Measurements from ENCODE around the gene KCTD5.
"Not testable (repeated sequence)": the region's sequence is repeated elsewhere in the genome, so short reads cannot be mapped to it uniquely, and the experiment has no call there.

The KCTD5 gene

GRCh38 chr16:2692251-2692947, 10.1 kb downstream of the KCTD5 start:
- no peak for FAIRE-seq
- no peak for DNase-seq (ENCODE audit: extremely low spot score, insufficient read length, low read depth)

- no peak for DNase-seq (ENCODE audit: extremely low spot score, insufficient read length, low read depth)
- FAIRE-seq = no peak
These were observed 10.8 kb downstream of the KCTD5 start for GRCh38 chr16:2692948-2693651.

GRCh38 chr16:2696601-2697250, 14.4 kb downstream of the KCTD5 start:
- DNase-seq (ENCODE audit: extremely low spot score, insufficient read length, low read depth); FAIRE-seq: not testable (repeated sequence)

- DNase-seq (ENCODE audit: extremely low spot score, insufficient read length, low read depth) (no peak), FAIRE-seq (no peak)
These were observed 15.2 kb downstream of the KCTD5 start for GRCh38 chr16:2697401-2697948.

- FAIRE-seq (no peak), DNase-seq (ENCODE audit: extremely low spot score, insufficient read length, low read depth) (no peak)
These were observed 16.0 kb downstream of the KCTD5 start for GRCh38 chr16:2698103-2698870.

- DNase-seq (ENCODE audit: extremely low spot score, insufficient read length, low read depth) = no peak
- FAIRE-seq = no peak
These were observed 16.8 kb downstream of the KCTD5 start for GRCh38 chr16:2698965-2699750.

GRCh38 chr16:2699791-2700600, 17.7 kb downstream of the KCTD5 start:
- FAIRE-seq = no peak
- no peak for DNase-seq (ENCODE audit: extremely low spot score, insufficient read length, low read depth)

GRCh38 chr16:2700786-2701185, 18.5 kb downstream of the KCTD5 start:
- FAIRE-seq = no peak
- no peak for DNase-seq (ENCODE audit: extremely low spot score, insufficient read length, low read depth)

GRCh38 chr16:2701272-2701671, 18.9 kb downstream of the KCTD5 start:
- FAIRE-seq = no peak
- no peak for DNase-seq (ENCODE audit: extremely low spot score, insufficient read length, low read depth)

- FAIRE-seq (no peak), DNase-seq (ENCODE audit: extremely low spot score, insufficient read length, low read depth) (no peak)
These were observed 19.6 kb downstream of the KCTD5 start for GRCh38 chr16:2701713-2702437.

GRCh38 chr16:2702438-2702825, 20.1 kb downstream of the KCTD5 start:
- FAIRE-seq (no peak), DNase-seq (ENCODE audit: extremely low spot score, insufficient read length, low read depth) (no peak)

GRCh38 chr16:2702871-2703745, 20.8 kb downstream of the KCTD5 start:
- FAIRE-seq = no peak
- DNase-seq (ENCODE audit: extremely low spot score, insufficient read length, low read depth) = no peak

GRCh38 chr16:2704166-2704982, 22.1 kb downstream of the KCTD5 start:
- FAIRE-seq (no peak), DNase-seq (ENCODE audit: extremely low spot score, insufficient read length, low read depth) (no peak)

- FAIRE-seq = no peak
- DNase-seq (ENCODE audit: extremely low spot score, insufficient read length, low read depth) = no peak
These were observed 22.6 kb downstream of the KCTD5 start for GRCh38 chr16:2704983-2705275.

GRCh38 chr16:2705351-2705750, 23.0 kb downstream of the KCTD5 start:
- FAIRE-seq (no peak), DNase-seq (ENCODE audit: extremely low spot score, insufficient read length, low read depth) (no peak)

- FAIRE-seq (no peak), DNase-seq (ENCODE audit: extremely low spot score, insufficient read length, low read depth) (no peak)
These were observed 23.8 kb downstream of the KCTD5 start for GRCh38 chr16:2706085-2706484.
